ENCODE results near the gene FAM53A.

Gene FAM53A

DNA sequence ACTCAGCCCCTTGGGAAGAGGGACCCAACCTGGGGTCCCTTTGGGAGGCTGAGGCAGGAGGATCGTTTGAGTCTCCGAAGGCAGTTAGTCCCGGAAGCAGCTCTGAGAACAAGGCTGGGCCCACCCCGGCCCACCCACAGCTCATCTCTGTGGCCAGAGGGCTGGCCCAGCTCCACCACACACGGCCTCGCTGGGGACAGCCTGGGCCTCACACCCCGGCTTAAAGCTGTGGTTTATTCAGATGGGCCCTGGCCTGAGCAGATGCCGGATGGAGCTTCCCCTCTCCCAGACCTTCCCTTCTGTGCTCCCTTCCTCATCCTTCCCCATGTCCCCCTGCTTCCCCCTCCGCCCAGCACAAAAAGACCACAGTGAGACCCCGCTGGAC, 54.4 kb downstream of the FAM53A start:
- TF ChIP-seq POLR2AphosphoS5 (IDR thresholded peaks at IDR 0.05; ENCODE audit: borderline replicate concordance, low read depth, low read length) (no peak), FOXP2 (optimal IDR thresholded peaks at IDR 0.05; ENCODE audit: control extremely low read depth, extremely low read length, insufficient read depth) (no peak), EZH2 (IDR thresholded peaks at IDR 0.05) (no peak)
- no peak overlapping the region for H3K27ac ChIP-seq
- H3K4me3 ChIP-seq = no peak overlapping the region
- H3K9ac ChIP-seq (ENCODE audit: insufficient read length) = no peak overlapping the region
- H3K36me3 ChIP-seq (ENCODE audit: insufficient read depth, low read length) = no peaks in the 10 kb centered on the region
- no peaks in the 10 kb centered on the region for H3K9me3 ChIP-seq (ENCODE audit: low read depth, low read length)
- no peak for DNase-seq (ENCODE audit: low read depth, low spot score)

DNA sequence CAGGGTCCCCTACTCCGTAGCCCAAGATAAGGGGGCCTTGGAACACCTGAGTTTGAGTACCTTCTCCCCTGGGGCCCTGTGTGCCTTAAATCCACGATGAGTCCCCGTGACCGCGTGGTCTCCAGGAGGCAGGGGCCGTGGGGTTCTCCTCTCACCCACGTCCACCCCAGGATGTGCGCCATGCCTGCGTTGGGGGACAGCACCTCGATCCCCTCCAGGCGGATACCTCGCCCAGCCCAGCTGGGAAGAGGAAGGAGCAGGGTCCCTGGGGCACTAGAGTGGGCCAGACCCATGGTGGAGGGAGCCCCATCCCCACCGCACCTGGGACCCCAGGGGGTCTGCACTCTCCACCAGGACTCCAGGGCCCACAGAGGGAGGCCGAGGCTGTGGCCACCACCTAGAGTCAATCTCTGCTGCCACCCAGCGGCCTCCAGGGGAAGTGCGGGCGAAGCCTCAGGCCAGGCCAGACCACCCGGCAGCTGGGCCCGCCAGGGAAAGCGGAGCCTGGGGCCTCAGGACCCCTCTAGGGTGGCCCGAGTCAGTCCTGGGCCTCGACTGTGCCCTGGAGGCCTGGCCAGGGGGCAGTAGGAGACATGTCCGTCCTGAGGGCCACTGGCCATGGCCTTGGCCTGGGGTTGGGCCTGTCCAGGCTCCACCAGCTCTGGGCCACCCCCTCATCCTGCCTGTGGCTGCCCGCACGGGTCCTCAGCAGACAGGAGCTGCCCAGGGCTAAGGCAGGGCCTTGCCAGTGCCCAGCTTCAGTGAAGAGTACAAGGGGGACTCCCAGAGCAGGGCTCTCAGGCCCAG, 55.0 kb downstream of the FAM53A start:
- no peaks in the 10 kb centered on the region for H3K9me3 ChIP-seq (ENCODE audit: low read depth, low read length)
- no peaks in the 10 kb centered on the region for H3K36me3 ChIP-seq (ENCODE audit: insufficient read depth, low read length)
- no peak overlapping the region for H3K9ac ChIP-seq (ENCODE audit: insufficient read length)
- DNase-seq (ENCODE audit: low read depth, low spot score) = no peak
- H3K27ac ChIP-seq = no peak overlapping the region
- no peak overlapping the region for H3K4me3 ChIP-seq
- no peak for TF ChIP-seq EZH2 (IDR thresholded peaks at IDR 0.05)
- no peak for TF ChIP-seq POLR2AphosphoS5 (IDR thresholded peaks at IDR 0.05; ENCODE audit: borderline replicate concordance, low read depth, low read length)
- TF ChIP-seq FOXP2 (optimal IDR thresholded peaks at IDR 0.05; ENCODE audit: control extremely low read depth, extremely low read length, insufficient read depth) = no peak

DNA sequence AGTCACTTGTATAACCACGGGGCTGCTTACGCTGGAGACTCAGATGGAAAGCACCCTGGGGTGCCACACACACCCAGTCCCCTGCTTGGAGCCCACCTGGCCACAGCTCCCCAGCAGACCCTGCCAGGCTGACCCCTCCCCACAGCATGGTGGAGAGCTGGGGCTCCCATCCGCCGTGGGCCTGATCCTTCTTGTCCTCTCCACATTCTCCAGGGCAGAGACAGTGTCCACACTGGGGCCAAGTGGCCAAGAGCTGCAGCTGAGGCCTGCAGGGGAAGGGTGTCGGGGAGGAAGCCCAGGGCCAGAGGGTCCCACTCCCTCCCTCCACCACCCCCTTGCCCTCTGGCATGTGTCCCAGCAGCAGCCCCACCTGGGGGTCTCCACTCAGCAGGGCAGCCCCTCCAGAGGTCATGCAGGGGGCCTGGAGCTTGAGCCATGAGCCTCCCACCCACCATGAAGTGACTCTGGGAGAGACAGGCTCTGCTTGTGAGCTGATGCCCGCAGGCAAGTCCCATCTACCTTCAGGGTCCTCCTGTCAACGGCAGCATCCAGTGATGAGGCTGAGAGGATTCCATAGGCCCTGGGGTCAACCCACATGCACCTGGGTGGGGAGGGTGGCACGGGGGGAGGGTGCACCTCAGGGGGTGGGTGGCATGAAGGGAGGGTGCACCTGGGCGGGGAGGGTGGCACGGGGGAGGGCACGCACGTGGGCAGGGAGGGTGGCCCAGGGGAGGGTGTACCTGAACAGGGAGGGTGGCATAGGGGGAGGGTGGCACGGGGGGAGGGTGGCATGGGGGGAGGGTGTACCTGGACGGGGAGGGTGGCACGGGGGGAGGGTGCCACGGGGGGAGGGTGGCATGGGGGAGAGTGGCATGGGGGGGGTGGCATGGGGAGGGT, 56.4 kb downstream of the FAM53A start:
- Histone ChIP-seq H3K27ac (no peak overlapping the region), H3K36me3 (ENCODE audit: insufficient read depth, low read length) (no peaks in the 10 kb centered on the region), H3K9ac (ENCODE audit: insufficient read length) (no peak overlapping the region), H3K9me3 (ENCODE audit: low read depth, low read length) (no peaks in the 10 kb centered on the region), H3K4me3 (no peak overlapping the region)
- no peak for DNase-seq (ENCODE audit: low read depth, low spot score)
- TF ChIP-seq POLR2AphosphoS5 (IDR thresholded peaks at IDR 0.05; ENCODE audit: borderline replicate concordance, low read depth, low read length) = no peak
- no peak for TF ChIP-seq FOXP2 (optimal IDR thresholded peaks at IDR 0.05; ENCODE audit: control extremely low read depth, extremely low read length, insufficient read depth)
- TF ChIP-seq EZH2 (IDR thresholded peaks at IDR 0.05) = no peak

DNA sequence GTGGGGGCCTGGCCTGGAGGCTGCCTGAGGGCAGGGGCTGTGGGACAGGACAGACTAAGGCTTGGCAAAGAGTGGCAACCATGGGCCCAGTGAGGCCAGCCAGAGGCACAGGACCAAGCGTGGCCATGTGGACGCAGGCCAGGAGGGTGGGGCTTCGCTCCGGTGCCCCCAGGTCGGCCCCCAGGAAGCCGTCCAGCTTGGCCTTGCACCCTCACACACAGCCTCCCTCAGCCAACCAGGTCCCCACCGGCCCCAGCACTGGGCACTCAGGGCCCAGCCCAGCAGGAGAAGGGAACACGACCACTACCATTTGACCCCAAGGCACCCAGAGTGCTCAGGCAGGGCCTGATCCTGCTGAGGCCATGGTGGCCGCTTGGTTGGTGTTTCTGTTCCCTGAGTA, 57.2 kb downstream of the FAM53A start:
- H3K27ac ChIP-seq = no peak overlapping the region
- H3K36me3 ChIP-seq (ENCODE audit: insufficient read depth, low read length) = no peaks in the 10 kb centered on the region
- no peak overlapping the region for H3K4me3 ChIP-seq
- DNase-seq (ENCODE audit: low read depth, low spot score) = no peak
- TF ChIP-seq POLR2AphosphoS5 (IDR thresholded peaks at IDR 0.05; ENCODE audit: borderline replicate concordance, low read depth, low read length) (no peak), FOXP2 (optimal IDR thresholded peaks at IDR 0.05; ENCODE audit: control extremely low read depth, extremely low read length, insufficient read depth) (no peak), EZH2 (IDR thresholded peaks at IDR 0.05) (no peak)
- no peak overlapping the region for H3K9ac ChIP-seq (ENCODE audit: insufficient read length)
- no peaks in the 10 kb centered on the region for H3K9me3 ChIP-seq (ENCODE audit: low read depth, low read length)

DNA sequence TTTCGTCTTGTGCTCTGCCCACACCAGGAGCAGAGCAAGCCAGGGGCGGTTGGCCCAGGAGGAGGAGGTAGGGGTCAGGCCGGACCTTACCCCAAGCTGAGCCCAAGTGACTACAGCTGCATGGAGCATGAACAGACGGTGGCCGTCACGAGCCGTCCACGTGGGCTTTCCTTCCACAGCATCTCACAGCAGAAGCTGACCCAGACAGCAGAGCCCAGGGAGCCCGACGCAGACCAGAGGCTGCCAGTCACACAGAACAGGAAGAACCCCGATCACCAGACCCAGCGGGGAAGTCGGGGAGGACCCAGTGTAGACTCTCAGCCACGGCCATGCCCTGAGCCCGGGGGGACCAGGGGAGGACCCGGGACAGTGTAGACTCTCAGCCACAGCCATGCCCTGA, 58.0 kb downstream of the FAM53A start:
- H3K9ac ChIP-seq (ENCODE audit: insufficient read length) = no peak overlapping the region
- no peak for DNase-seq (ENCODE audit: low read depth, low spot score)
- no peak overlapping the region for H3K27ac ChIP-seq
- no peaks in the 10 kb centered on the region for H3K36me3 ChIP-seq (ENCODE audit: insufficient read depth, low read length)
- H3K9me3 ChIP-seq (ENCODE audit: low read depth, low read length) = no peaks in the 10 kb centered on the region
- no peak overlapping the region for H3K4me3 ChIP-seq
- no peak for TF ChIP-seq EZH2 (IDR thresholded peaks at IDR 0.05)
- TF ChIP-seq POLR2AphosphoS5 (IDR thresholded peaks at IDR 0.05; ENCODE audit: borderline replicate concordance, low read depth, low read length) = no peak
- TF ChIP-seq FOXP2 (optimal IDR thresholded peaks at IDR 0.05; ENCODE audit: control extremely low read depth, extremely low read length, insufficient read depth) = no peak

DNA sequence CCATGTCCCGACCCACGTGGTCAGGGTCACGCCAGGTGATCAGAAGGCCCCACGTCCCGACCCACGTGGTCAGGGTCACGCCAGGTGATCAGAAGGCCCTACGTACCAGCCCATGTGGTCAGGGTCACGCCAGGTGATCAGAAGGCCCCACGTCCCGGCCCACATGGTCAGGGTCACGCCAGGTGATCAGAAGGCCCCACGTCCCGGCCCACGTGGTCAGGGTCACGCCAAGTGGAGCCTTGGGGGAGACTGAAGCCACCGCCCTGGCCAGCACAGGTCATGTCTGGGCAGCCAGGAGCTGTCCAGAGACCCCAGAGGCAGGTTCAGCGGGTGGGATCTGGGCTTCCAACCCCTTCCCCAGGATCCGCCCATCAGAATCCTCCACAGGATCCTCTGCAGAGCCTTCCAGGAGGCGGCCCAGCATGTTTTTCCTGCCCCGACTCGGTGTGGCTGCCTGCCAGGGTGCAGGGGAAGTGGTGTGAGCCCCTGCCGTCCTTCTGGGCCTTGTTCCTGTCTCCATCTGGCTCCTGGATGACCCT, 58.4 kb downstream of the FAM53A start:
- TF ChIP-seq FOXP2 (optimal IDR thresholded peaks at IDR 0.05; ENCODE audit: control extremely low read depth, extremely low read length, insufficient read depth) (no peak), EZH2 (IDR thresholded peaks at IDR 0.05) (no peak), POLR2AphosphoS5 (IDR thresholded peaks at IDR 0.05; ENCODE audit: borderline replicate concordance, low read depth, low read length) (no peak)
- Histone ChIP-seq H3K9me3 (ENCODE audit: low read depth, low read length) (no peaks in the 10 kb centered on the region), H3K4me3 (no peak overlapping the region), H3K27ac (no peak overlapping the region), H3K36me3 (ENCODE audit: insufficient read depth, low read length) (no peaks in the 10 kb centered on the region), H3K9ac (ENCODE audit: insufficient read length) (no peak overlapping the region)
- no peak for DNase-seq (ENCODE audit: low read depth, low spot score)

DNA sequence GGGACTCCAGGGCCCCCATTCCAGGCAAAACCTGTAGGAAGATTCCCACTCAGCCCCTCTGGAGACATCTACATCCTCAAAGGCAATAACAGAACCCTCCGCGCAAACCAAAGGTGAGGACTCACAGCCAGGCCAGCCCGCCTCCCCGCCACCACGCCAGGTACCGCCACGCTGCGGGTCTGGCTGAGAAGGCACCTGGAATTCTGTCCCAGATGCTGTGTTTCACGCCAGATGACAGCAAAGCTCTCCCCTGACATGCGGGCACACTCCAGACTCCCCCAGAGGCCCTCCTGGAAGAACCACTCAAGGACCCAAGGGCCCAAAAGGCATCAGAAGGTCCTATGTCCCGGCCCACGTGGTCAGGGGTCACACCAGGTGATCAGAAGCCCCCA, 59.6 kb downstream of the FAM53A start:
- H3K27ac ChIP-seq = no peak overlapping the region
- TF ChIP-seq EZH2 (IDR thresholded peaks at IDR 0.05) (no peak), FOXP2 (optimal IDR thresholded peaks at IDR 0.05; ENCODE audit: control extremely low read depth, extremely low read length, insufficient read depth) (no peak), POLR2AphosphoS5 (IDR thresholded peaks at IDR 0.05; ENCODE audit: borderline replicate concordance, low read depth, low read length) (no peak)
- no peak overlapping the region for H3K4me3 ChIP-seq
- no peaks in the 10 kb centered on the region for H3K9me3 ChIP-seq (ENCODE audit: low read depth, low read length)
- H3K36me3 ChIP-seq (ENCODE audit: insufficient read depth, low read length) = no peaks in the 10 kb centered on the region
- DNase-seq (ENCODE audit: low read depth, low spot score) = no peak
- no peak overlapping the region for H3K9ac ChIP-seq (ENCODE audit: insufficient read length)

DNA sequence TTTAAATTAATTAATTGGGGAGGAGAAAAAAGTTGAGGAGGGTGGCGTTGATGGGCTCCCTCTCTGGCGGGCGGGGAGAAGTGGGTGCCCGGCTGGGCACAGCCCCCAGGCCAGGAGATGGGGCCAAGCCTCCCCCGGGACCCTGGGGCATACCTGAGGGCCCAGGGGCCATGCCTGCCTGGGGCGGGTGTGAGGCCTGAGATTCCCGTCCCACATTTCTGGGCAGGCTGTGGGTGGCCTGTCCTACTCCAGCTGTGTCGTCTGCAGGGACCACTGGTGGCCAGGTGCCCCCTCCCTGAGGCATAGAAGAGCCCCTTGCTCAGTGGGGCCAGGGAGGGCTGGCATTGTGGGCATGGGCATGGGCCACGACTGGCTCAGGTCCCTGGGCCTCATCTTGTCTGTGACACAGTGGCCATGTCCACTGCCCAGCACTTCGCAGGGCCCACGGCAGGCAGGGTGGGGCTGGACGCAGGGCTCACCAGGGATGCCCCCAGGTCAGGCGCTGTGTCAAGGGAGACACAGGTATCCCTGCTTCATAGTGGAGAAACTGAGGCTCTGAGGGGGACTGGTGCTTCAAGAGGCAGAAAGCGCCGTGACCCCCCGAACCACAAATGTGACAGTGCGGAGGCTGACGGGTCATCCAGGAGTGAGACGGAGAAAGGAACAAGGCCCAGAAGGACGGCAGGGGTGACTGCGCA, 60.1 kb downstream of the FAM53A start:
- H3K36me3 ChIP-seq (ENCODE audit: insufficient read depth, low read length) = no peaks in the 10 kb centered on the region
- H3K4me3 ChIP-seq = no peak overlapping the region
- TF ChIP-seq FOXP2 (optimal IDR thresholded peaks at IDR 0.05; ENCODE audit: control extremely low read depth, extremely low read length, insufficient read depth) (no peak), EZH2 (IDR thresholded peaks at IDR 0.05) (no peak), POLR2AphosphoS5 (IDR thresholded peaks at IDR 0.05; ENCODE audit: borderline replicate concordance, low read depth, low read length) (no peak)
- no peaks in the 10 kb centered on the region for H3K9me3 ChIP-seq (ENCODE audit: low read depth, low read length)
- no peak overlapping the region for H3K9ac ChIP-seq (ENCODE audit: insufficient read length)
- H3K27ac ChIP-seq = no peak overlapping the region
- DNase-seq (ENCODE audit: low read depth, low spot score) = no peak

Data from SK-N-MC (cell line).